Activated naive CD4-positive, alpha-beta T cell (primary cell): ENCODE results near the gene COL4A2.
"Not testable (repeated sequence)": the region's sequence is repeated elsewhere in the genome, so short reads cannot be mapped to it uniquely, and the experiment has no call there.

Source experiments
- DNase-seq, 4 experiments: peaks; one replicate each; lab custom pipeline; 2025; lab: John Stamatoyannopoulos, UW

The COL4A2 gene

GRCh38 chr13:110518226-110518525 lies 211.1 kb downstream of the COL4A2 start:
- no peak for DNase-seq

GRCh38 chr13:110518571-110518970 lies 211.5 kb downstream of the COL4A2 start:
- DNase-seq = no peak

- no peak for DNase-seq
Observed at GRCh38 chr13:110519046-110519445, 212.0 kb downstream of the COL4A2 start.

DNA sequence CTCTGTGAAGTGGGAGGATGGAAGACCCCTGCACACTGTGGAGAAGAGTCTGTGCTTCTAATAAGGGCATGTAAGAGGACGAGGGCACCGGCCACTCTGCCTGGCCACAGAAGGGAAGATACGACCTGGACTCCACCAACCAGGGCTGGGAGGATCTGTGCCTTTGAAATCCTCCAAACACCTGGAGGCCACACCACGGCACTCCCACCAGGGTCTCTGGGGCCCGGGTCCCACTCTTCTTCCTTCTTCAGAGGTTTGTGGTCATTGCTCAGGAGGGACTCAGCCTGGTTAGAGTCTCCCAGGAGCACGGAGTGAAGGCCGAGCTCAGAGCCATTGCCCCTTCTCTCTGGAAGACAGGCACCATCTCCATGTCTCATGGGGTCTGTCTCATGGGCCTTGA lies 212.4 kb downstream of the COL4A2 start:
- DNase-seq = no peak

DNA sequence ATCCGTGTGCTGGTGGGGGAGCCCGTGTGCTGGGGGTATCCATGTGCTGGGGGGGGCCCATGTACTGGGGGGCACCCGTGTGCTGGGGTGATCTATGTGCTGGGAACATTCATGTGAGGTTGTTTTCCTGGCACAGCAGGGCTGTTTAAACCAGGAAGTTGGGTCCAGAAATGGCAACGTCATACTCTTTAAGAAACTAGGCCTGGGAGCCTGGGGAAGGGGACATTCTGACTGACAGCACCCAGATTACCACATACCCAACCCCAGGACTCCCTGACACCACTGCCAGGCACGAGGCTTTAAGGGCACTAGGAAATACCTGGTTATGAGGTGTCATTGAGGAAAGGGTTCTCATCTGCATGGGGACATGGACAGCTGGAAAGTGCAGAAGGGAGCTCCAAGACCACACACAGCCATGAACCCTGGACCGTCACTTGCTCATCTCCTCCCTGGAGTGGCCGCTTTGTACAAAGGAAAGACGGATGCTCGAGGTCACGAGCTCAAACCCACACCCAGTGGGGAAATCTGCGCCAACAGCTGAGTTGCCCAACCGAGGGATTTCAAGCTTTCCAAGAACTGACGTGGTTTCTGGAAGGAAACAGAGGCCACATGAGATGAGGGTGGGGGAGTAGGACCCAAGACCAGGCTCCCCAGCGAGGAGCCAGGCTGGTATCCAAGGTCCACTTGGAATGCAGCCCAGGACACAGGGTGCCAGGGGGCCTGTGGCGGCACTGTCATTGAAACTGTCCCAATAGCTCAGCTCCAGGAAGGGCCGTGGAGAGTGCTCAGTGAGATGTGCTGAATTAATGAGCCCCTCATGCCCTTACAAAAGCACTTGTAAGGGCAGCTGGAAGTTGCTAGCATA lies 213.6 kb downstream of the COL4A2 start:
- no peak for DNase-seq

DNA sequence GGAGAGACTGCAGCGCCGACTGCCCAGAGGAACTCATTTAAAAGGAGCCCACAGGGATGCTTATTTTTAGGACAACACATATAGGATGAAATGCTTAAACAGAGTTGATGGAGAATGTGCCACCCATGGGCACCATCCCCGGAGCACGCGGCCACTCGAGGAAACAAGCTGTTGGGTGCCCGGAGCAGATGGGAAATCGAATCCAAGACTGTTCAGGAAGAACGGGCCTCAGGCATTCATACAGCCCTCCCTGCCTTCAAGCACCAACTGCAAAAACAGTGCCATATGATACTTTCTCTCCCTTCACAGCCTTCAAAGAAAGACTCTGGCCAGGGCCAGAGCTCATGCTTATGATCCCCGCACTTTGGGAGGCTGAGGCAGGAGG lies 214.2 kb downstream of the COL4A2 start:
- no peak for DNase-seq

GRCh38 chr13:110521946-110522345 lies 214.9 kb downstream of the COL4A2 start:
- DNase-seq = no peak

DNA sequence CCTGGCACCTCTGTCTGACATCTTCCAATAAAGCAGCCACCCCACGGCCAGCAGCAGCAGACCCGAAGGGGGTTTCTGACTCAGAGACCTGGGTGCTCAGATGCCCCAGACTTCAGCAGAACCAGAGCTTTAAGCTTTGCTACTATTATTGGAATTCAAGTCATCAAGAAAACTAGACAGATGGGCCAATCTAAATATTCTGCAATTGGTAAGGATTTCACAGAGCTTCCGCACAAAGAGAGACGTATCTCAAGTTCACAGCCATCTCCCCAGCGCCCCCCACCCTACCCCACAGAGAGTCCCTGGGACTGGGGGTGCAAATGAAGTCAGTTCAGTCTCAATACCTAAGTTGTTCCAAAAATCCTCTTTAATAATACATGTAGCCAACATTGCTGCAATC lies 215.6 kb downstream of the COL4A2 start:
- no peak for DNase-seq

- no peak for DNase-seq
Observed at GRCh38 chr13:110523180-110523579, 216.1 kb downstream of the COL4A2 start.

DNA sequence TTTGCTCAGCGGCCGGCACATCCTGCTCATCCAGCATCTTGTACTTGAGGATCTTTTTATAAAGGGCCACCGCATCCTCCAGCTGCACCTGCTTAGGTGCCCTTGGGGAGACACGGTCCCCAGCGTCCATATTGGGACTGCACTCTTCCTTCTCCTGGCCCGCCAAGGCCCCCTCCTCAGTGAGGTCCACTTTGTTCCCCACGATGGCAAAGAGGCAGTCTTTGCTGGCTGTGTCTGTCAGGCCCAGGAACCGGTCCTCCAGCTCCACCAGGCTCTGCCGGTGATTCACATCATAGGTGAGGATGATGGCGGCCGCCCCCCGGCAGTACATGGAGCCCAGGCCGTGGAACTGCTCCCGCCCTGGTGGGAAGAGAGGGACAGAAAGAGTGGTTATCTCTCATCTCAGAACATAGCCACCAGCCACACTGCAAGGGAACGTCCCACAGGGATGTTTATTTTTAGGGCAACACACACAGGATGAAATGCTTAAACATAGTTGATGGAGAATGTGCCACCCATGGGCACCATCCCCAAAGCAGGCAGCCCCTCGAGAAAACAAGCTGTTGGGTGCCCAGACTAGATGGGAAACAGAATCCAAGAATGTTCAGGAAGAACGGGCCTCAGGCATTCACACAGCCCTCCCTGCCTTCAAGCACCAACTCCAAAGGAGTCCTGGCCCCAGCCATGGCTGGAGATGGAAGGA lies 216.9 kb downstream of the COL4A2 start:
- no peak for DNase-seq

DNA sequence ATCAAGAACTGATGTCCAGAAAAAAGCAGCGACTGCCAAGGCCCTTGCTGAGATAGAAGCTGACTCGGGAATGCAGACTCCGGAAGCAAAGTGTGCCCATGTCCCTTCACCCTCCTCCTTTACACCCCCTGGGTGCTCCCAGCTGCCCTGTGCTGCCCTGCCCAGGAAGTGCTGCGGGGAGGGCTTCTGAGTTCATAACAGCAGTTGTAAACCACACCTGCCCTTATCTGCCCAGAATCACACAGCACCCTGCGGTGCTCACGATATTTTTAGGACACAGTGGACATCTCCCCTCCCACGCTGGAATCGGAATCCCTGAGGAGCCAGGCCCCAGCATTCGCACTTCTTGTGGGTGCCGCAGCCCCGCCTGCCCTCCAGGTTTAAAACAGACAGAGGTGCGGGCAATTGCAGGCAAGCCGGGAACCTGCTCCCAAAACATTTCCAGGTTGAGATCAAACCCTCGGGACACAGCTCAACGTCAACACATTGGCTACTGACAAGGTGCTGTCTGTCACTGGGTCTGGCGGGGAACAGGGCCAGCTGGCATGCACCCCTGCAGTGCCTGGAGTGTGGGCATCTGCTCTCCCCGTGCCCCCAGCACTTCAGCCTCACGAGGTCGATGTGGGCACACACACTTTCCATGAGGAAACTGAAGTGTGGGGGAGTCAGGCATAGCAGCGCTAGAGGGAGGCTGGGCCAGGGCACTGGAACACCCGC lies 217.6 kb downstream of the COL4A2 start:
- no peak for DNase-seq

DNA sequence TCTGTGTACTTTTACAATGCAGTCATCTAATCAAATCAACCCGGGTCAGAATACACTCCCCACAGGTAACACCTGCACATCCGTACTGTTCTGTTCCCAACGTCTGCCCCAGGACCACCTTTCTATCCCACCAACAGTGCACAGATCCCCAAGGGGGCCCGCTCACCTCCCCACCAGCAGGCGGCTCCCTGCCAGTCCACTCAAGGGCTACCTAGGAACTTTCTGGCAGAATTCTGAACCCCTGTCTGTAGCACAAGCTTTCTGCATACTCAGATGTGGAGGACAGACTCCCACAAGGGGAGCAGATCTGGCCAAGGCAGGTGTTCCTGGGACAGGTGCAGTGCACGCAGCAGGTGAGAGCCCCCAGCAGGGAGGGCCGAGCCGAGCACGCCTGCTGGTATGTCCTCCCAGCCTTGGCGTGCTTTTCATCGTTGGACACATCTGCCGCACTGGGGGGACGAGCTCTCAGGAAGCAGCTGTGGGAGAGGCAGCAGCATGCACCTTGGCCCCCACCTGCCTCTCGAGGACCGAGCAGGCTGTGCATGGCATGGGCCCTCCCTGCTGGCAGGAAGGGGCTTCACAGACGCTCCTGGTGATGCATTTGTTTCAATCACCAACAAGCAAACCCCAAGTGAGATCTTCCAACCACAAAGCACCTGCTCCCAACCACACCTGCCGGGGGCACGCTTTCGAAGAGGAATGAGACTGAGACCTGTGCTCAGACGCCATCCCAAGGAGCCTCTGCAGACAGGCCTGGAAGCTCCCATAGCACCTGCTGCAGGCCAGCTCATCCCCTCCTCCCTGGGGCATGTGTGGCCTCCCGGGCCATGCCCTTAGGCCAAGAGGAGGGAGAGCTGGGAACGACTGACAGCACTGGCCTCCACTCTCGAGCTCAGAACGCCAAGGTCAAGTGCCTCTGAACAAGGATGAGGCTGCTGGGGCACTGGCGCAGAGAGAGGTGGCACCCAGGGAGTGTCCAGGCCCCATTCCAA lies 218.5 kb downstream of the COL4A2 start:
- no peak for DNase-seq

GRCh38 chr13:110528371-110528770 lies 221.3 kb downstream of the COL4A2 start:
- no peak for DNase-seq

GRCh38 chr13:110528911-110529310 lies 221.8 kb downstream of the COL4A2 start:
- DNase-seq = no peak

- no peak for DNase-seq
Observed at GRCh38 chr13:110529522-110530311, 222.6 kb downstream of the COL4A2 start.

DNA sequence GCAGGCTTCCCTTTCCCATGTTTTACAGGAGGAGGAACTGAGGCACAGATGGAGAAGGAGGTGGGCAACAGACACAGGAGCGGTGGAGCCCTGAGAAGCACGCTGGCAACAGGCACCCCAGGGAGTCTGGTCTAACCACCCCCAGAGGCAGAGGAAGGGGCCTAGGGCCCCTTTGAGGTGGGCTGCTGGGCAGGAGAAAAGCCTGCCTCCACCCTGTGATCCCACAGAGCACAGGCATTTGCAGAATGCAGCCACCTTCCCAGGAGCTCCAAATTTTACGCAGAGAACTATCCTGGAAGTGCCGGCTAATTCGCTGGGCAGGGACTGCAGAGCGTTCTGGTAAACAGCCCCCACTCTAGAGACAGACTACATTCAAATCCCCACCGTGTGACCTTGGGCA lies 224.0 kb downstream of the COL4A2 start:
- DNase-seq = no peak

GRCh38 chr13:110531671-110532083 lies 224.6 kb downstream of the COL4A2 start:
- DNase-seq = no peak

GRCh38 chr13:110532258-110532657 lies 225.2 kb downstream of the COL4A2 start:
- not testable (repeated sequence) for DNase-seq

GRCh38 chr13:110533771-110534670 lies 226.9 kb downstream of the COL4A2 start:
- no peak for DNase-seq

DNA sequence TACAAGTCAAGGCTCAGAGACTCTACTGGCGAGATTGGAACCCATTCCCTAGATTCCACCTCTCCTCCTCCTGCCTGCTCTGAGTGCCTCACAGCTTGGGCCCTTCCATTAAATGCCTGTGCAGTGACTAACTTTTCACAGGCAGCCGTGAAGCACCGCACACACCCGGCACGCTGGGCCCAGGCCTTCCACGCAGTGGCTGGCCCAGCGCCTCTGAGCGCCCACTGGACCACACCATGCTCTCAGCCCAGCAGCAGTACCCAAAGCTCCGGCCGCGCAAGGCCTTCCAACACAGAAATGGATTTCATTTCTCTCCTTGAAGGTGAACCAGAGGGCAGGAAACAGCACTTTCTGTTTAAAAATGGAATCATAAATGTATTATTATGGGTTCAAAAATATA lies 228.4 kb downstream of the COL4A2 start:
- DNase-seq = no peak
